Activated naive CD8-positive, alpha-beta T cell treated with anti-CD3 and anti-CD28 coated beads for 36 hours (primary cell): Measurements from ENCODE around the gene DNAH14. TPM values are rescaled to one million over a fixed set of nuclear protein-coding genes. Genes with fewer than 3 reads are reported as not detected.
"Not testable (repeated sequence)": the region's sequence is repeated elsewhere in the genome, so short reads cannot be mapped to it uniquely, and the experiment has no call there.

Source experiments
- DNase-seq: peaks from one replicate; pipeline ENCODE4 v3.0.0; 2021
- H3K27ac Mint-ChIP-seq: one replicate; pipeline ENCODE4 v1.8.0; 2022; ENCODE audit warnings: mild to moderate bottlenecking, moderate library complexity, mixed read lengths
- H3K27me3 Mint-ChIP-seq: one replicate; pipeline ENCODE4 v1.8.0; 2022; ENCODE audit warnings: mild to moderate bottlenecking, mixed read lengths
- H3K36me3 Mint-ChIP-seq: one replicate; pipeline ENCODE4 v1.8.0; 2021; ENCODE audit warnings: mild to moderate bottlenecking, mixed read lengths
- H3K4me1 Mint-ChIP-seq: one replicate; pipeline ENCODE4 v1.8.0; 2021; ENCODE audit warnings: mixed read lengths
- H3K4me3 Mint-ChIP-seq: one replicate; pipeline ENCODE4 v1.8.0; 2022; ENCODE audit warnings: mild to moderate bottlenecking, moderate library complexity, mixed read lengths
- H3K9me3 Mint-ChIP-seq: one replicate; pipeline ENCODE4 v1.8.0; 2022; ENCODE audit warnings: mixed read lengths
- total RNA-seq, 2 experiments: library from RNA; stranded (reverse); gene quantifications; one replicate each; pipeline ENCODE4 v1.2.3, GENCODE V29; 2021

The DNAH14 gene
- total RNA-seq, 2 experiments from 2014 or later, result 1.0 to 1.8 TPM

DNA sequence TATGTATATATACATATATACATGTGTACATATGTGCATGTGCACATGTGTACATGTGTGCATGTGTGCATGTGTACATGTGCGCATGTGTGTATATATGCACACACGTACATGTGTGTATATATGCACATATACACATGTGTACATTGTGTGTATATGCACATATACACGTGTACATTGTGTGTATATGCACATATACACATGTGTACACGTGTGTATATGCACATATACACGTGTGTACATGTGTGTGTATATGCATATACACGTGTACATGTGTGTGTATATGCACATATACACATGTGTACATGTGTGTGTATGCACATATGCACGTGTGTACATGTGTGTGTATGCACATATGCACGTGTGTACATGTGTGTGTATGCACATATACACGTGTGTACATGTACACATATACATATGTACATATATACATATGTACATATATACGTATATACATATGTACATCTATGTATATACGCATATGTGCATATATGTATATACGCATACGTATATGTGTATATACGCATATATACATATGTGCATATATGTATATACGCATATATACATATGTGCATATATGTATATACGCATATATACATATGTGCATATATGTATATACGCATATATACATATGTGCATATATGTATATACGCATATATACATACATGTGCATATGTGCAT lies 405.8 kb downstream of the DNAH14 start:
- not testable (repeated sequence) for H3K36me3 Mint-ChIP-seq, H3K27ac Mint-ChIP-seq, H3K4me3 Mint-ChIP-seq, H3K9me3 Mint-ChIP-seq, H3K27me3 Mint-ChIP-seq, H3K4me1 Mint-ChIP-seq, DNase-seq

GRCh38 chr1:225338545-225338944 lies 409.1 kb downstream of the DNAH14 start:
- H3K4me3 Mint-ChIP-seq, result no peak overlapping the region
- DNase-seq, result no peak
- no peak overlapping the region for H3K27ac Mint-ChIP-seq
- no peaks in the 10 kb centered on the region for H3K4me1 Mint-ChIP-seq
- H3K27me3 Mint-ChIP-seq, result peaks cover 13% of the 10 kb centered on the region
- no peaks in the 10 kb centered on the region for H3K36me3 Mint-ChIP-seq
- H3K9me3 Mint-ChIP-seq, result no peaks in the 10 kb centered on the region

DNA sequence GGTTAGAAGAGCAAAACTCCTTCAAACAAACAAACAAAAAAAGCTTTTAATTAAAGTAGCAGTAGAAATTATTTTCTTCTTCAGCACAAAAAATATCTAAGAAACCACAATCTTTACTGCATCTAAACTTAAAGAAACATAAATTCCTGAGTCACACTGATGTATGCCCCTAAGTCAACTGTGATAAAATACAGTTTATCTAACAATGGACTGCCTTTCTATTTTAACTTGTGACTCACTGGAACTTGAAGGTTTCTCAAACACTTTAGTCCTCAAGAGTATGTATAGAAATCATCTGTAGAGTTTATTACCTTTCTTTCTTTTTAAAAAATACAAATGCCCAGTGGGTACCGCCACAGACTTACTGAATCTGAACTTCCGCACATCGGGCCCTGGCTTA lies 412.2 kb downstream of the DNAH14 start:
- no peak overlapping the region for H3K27ac Mint-ChIP-seq
- no peaks in the 10 kb centered on the region for H3K36me3 Mint-ChIP-seq
- no peak overlapping the region for H3K4me3 Mint-ChIP-seq
- H3K4me1 Mint-ChIP-seq, result no peaks in the 10 kb centered on the region
- no peaks in the 10 kb centered on the region for H3K9me3 Mint-ChIP-seq
- peaks cover 13% of the 10 kb centered on the region for H3K27me3 Mint-ChIP-seq
- DNase-seq, result no peak

GRCh38 chr1:225342695-225343094 lies 413.2 kb downstream of the DNAH14 start:
- Mint-ChIP-seq H3K4me1 (peaks cover 3% of the 10 kb centered on the region), H3K4me3 (no peak overlapping the region), H3K27me3 (peaks cover 13% of the 10 kb centered on the region), H3K27ac (no peak overlapping the region), H3K9me3 (no peaks in the 10 kb centered on the region), H3K36me3 (no peaks in the 10 kb centered on the region)
- DNase-seq, result no peak

GRCh38 chr1:225343618-225344017 lies 414.1 kb downstream of the DNAH14 start:
- peaks cover 13% of the 10 kb centered on the region for H3K27me3 Mint-ChIP-seq
- peaks cover 3% of the 10 kb centered on the region for H3K4me1 Mint-ChIP-seq
- H3K27ac Mint-ChIP-seq, result no peak overlapping the region
- no peak for DNase-seq
- no peaks in the 10 kb centered on the region for H3K36me3 Mint-ChIP-seq
- H3K4me3 Mint-ChIP-seq, result no peak overlapping the region
- peaks cover 7% of the 10 kb centered on the region for H3K9me3 Mint-ChIP-seq

GRCh38 chr1:225347123-225347683 lies 417.7 kb downstream of the DNAH14 start:
- peaks cover 3% of the 10 kb centered on the region for H3K4me1 Mint-ChIP-seq
- H3K9me3 Mint-ChIP-seq, result peaks cover 7% of the 10 kb centered on the region
- H3K36me3 Mint-ChIP-seq, result no peaks in the 10 kb centered on the region
- H3K27me3 Mint-ChIP-seq, result no peaks in the 10 kb centered on the region
- no peak overlapping the region for H3K27ac Mint-ChIP-seq
- H3K4me3 Mint-ChIP-seq, result no peak overlapping the region
- DNase-seq, result no peak

- H3K36me3 Mint-ChIP-seq, result no peaks in the 10 kb centered on the region
- H3K4me3 Mint-ChIP-seq, result no peak overlapping the region
- no peak overlapping the region for H3K27ac Mint-ChIP-seq
- peaks cover 7% of the 10 kb centered on the region for H3K9me3 Mint-ChIP-seq
- no peaks in the 10 kb centered on the region for H3K27me3 Mint-ChIP-seq
- no peak for DNase-seq
- peaks cover 3% of the 10 kb centered on the region for H3K4me1 Mint-ChIP-seq
Observed at GRCh38 chr1:225348400-225348799, 418.9 kb downstream of the DNAH14 start.

GRCh38 chr1:225349826-225350225 lies 420.4 kb downstream of the DNAH14 start:
- H3K4me1 Mint-ChIP-seq, result peaks cover 3% of the 10 kb centered on the region

GRCh38 chr1:225350872-225351271 lies 421.4 kb downstream of the DNAH14 start:
- peaks cover 7% of the 10 kb centered on the region for H3K9me3 Mint-ChIP-seq
- no peak for DNase-seq
- H3K27me3 Mint-ChIP-seq, result peaks cover 2% of the 10 kb centered on the region
- H3K4me3 Mint-ChIP-seq, result no peak overlapping the region
- H3K4me1 Mint-ChIP-seq, result peaks cover 3% of the 10 kb centered on the region
- H3K36me3 Mint-ChIP-seq, result no peaks in the 10 kb centered on the region
- no peak overlapping the region for H3K27ac Mint-ChIP-seq

More at GRCh38 chr1:225349826-225350225, 420.4 kb downstream of the DNAH14 start:
- no peak for DNase-seq
- Mint-ChIP-seq H3K27me3 (no peaks in the 10 kb centered on the region), H3K27ac (no peak overlapping the region), H3K4me3 (no peak overlapping the region), H3K9me3 (peaks cover 7% of the 10 kb centered on the region), H3K36me3 (no peaks in the 10 kb centered on the region)

GRCh38 chr1:225354906-225355305 lies 425.4 kb downstream of the DNAH14 start:
- Mint-ChIP-seq H3K4me3 (no peak overlapping the region), H3K27me3 (peaks cover 9% of the 10 kb centered on the region), H3K4me1 (no peaks in the 10 kb centered on the region), H3K27ac (no peak overlapping the region), H3K36me3 (no peaks in the 10 kb centered on the region), H3K9me3 (no peaks in the 10 kb centered on the region)
- no peak for DNase-seq

DNA sequence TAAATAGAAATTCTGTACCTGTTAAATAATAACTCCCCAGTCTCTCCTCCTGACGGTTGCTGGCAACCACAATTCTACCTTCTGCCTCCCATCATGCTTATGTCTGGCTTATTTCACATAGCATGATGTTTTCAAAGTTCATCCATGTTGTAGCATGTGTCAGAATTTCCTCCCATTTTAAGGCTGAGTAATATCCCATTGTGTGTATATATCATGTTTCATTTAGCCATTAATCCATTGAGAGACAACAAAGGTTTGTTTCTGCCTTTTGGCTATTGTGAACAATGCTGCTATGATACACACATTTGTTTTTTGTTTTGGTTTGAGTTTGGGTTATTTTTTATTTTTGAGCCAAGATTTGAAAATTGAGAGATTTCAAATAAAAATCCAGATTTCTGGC lies 426.4 kb downstream of the DNAH14 start:
- DNase-seq, result no peak
- Mint-ChIP-seq H3K36me3 (no peaks in the 10 kb centered on the region), H3K4me1 (no peaks in the 10 kb centered on the region), H3K9me3 (no peaks in the 10 kb centered on the region), H3K27me3 (peaks cover 9% of the 10 kb centered on the region), H3K27ac (no peak overlapping the region), H3K4me3 (no peak overlapping the region)

DNA sequence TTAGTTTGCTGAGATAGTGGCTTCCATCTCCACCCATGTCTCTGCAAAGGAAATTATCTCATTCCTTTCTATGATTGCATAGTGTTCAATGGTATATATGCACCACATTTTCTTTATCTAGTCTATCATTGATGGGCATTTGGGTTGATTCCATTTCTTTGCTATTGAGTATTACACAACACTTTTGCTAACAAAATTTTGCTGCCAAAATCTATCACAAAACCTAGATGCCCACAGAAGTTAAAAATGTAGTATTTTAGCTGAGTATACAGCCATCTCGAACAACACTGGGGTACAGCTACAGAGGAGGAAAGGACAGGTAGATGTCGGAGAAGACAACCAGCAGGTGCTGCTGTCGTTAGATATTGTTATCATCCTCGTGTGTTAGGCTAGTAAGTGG lies 430.6 kb downstream of the DNAH14 start:
- H3K9me3 Mint-ChIP-seq, result no peaks in the 10 kb centered on the region
- no peak for DNase-seq
- no peaks in the 10 kb centered on the region for H3K36me3 Mint-ChIP-seq
- H3K4me3 Mint-ChIP-seq, result no peak overlapping the region
- no peaks in the 10 kb centered on the region for H3K4me1 Mint-ChIP-seq
- peaks cover 13% of the 10 kb centered on the region for H3K27me3 Mint-ChIP-seq
- no peak overlapping the region for H3K27ac Mint-ChIP-seq

- Mint-ChIP-seq H3K27me3 (peaks cover 19% of the 10 kb centered on the region), H3K27ac (no peak overlapping the region), H3K36me3 (no peaks in the 10 kb centered on the region), H3K9me3 (no peaks in the 10 kb centered on the region), H3K4me1 (no peaks in the 10 kb centered on the region), H3K4me3 (no peak overlapping the region)
- no peak for DNase-seq
Observed at GRCh38 chr1:225361176-225361575, 431.7 kb downstream of the DNAH14 start.

DNA sequence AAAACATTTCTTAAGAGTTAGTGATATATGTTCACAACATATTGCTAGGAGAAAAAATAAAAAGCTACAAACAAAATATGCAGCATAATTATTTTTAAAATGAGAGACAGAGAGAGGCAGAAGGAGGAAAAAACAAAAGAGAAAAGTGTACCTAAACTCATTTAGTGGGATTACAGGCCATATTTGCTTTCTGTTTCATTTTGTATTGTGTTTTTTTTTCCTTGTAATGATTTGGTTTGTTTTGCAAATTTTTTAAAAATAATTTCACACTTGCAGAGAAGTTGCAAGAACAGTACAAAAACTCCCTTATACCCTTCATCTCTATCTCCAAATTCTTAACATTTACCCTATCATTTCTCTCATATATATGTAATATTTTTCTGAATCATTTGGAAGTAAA lies 433.3 kb downstream of the DNAH14 start:
- no peaks in the 10 kb centered on the region for H3K36me3 Mint-ChIP-seq
- no peak for DNase-seq
- H3K27me3 Mint-ChIP-seq, result peaks cover 19% of the 10 kb centered on the region
- H3K4me1 Mint-ChIP-seq, result no peaks in the 10 kb centered on the region
- H3K27ac Mint-ChIP-seq, result no peak overlapping the region
- H3K4me3 Mint-ChIP-seq, result no peak overlapping the region
- H3K9me3 Mint-ChIP-seq, result no peaks in the 10 kb centered on the region

DNA sequence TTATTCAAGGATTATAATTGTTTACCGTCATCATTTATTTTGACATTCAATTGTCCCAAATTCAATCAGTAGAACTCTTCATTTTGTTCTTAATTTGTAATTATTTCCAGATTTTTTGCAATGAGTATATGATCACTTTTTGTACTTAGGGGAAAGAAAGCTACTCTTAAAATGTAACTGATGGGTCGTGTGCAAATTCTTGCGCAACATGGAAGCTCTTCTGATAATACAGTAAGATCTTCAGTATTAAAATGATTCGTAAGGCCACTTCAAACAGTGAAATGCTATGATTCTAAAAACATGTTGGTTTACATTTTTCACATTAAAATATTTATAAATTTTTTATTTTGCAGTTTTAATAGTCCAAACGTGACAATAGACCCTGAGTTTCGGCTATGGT lies 435.0 kb downstream of the DNAH14 start:
- no peak overlapping the region for H3K4me3 Mint-ChIP-seq
- DNase-seq, result no peak
- H3K27ac Mint-ChIP-seq, result no peak overlapping the region
- H3K36me3 Mint-ChIP-seq, result no peaks in the 10 kb centered on the region
- H3K4me1 Mint-ChIP-seq, result no peaks in the 10 kb centered on the region
- peaks cover 13% of the 10 kb centered on the region for H3K27me3 Mint-ChIP-seq
- H3K9me3 Mint-ChIP-seq, result no peaks in the 10 kb centered on the region

- no peak overlapping the region for H3K4me3 Mint-ChIP-seq
- no peaks in the 10 kb centered on the region for H3K9me3 Mint-ChIP-seq
- H3K27me3 Mint-ChIP-seq, result peaks cover 13% of the 10 kb centered on the region
- H3K36me3 Mint-ChIP-seq, result no peaks in the 10 kb centered on the region
- DNase-seq, result no peak
- no peaks in the 10 kb centered on the region for H3K4me1 Mint-ChIP-seq
- H3K27ac Mint-ChIP-seq, result no peak overlapping the region
Observed at GRCh38 chr1:225366018-225366417, 436.5 kb downstream of the DNAH14 start.
